HL-60 (cell line): Measurements from ENCODE around the gene ZNF638.

Experiments
- CTCF ChIP-seq: IDR thresholded peaks from one replicate; pipeline ENCODE4 v1.5.1; 2011; ENCODE audit warnings: low read length, control low read depth, inconsistent platforms; ENCODE audit not compliant: insufficient read depth
- POLR2AphosphoS5 ChIP-seq: IDR thresholded peaks from 2 replicates; pipeline ENCODE4 v1.6.1; 2012; ENCODE audit warnings: low read depth

GRCh38 chr2:71291398-71291797, 40.2 kb upstream of the ZNF638 start:
- no peak for TF ChIP-seq CTCF
- TF ChIP-seq POLR2AphosphoS5 = no peak
